SK-MEL-5 (cell line): Measurements from ENCODE around the gene COL16A1. TPM values are rescaled to one million over a fixed set of nuclear protein-coding genes. Genes with fewer than 3 reads are reported as not detected.
"Not testable (repeated sequence)": the region's sequence is repeated elsewhere in the genome, so short reads cannot be mapped to it uniquely, and the experiment has no call there.

Source experiments
- DNase-seq: peaks from one replicate; pipeline ENCODE4 v3.0.0-alpha.2; 2016; ENCODE audit warnings: low read depth, low spot score
- in situ Hi-C: cut with HindIII; loops from 2 replicates; pipeline ENCODE4 v1.10.0; 2016; ENCODE audit warnings: low sequenced_read_pairs, high pct_unique_total_duplicates, low pct_unique_long_range_greater_than_20kb
- total RNA-seq: library from RNA; depleted of rRNA; stranded (reverse); fragments of >200 nt; shearing (Covaris generic); gene quantifications from 2 replicates; pipeline ENCODE4 v1.2.3, GENCODE V29; 2014

Gene COL16A1
- total RNA-seq, 1 experiment from 2014 or later, result 5.6 TPM

DNA sequence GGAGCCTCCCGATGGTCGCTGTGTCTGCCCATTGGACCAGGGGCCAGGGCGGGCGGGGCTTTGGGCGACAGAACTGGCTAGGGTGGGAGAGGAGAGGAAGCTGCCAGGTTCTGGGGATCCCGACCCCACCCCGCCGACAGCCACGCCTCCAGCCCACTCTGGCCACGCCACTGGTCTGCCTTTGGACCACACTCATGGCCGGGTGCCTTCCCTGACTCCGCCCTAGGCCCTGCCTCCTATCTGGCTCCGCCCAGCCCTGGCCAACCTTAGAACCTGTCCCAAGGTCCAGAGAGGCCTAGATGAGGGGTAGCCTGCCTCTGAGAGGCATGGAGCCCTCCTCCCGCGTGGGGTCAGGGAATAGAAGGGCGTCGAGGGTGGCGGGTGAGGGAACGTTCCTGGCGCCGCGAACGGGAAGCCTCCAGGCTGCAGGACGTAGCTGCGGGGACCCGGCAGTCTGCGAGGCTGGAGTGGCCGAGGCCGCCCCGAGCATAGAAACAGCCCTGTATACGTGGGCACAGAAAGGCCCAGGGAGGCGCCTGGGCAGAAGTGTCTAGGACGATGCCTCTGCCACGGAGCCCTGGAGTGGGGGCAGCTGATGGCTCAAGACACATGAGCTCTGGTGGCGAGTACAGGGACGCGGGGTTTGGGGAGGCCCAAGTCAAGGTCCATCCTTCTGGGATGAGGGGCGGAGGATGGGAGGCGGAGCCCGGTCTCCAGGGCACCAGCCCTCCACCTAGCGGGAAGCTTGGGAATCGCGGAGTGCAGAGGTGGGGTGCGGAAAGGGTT, 11.5 kb upstream of the COL16A1 start:
- in situ Hi-C loops, result no loop called here
- DNase-seq, result peak; percentile 89

DNA sequence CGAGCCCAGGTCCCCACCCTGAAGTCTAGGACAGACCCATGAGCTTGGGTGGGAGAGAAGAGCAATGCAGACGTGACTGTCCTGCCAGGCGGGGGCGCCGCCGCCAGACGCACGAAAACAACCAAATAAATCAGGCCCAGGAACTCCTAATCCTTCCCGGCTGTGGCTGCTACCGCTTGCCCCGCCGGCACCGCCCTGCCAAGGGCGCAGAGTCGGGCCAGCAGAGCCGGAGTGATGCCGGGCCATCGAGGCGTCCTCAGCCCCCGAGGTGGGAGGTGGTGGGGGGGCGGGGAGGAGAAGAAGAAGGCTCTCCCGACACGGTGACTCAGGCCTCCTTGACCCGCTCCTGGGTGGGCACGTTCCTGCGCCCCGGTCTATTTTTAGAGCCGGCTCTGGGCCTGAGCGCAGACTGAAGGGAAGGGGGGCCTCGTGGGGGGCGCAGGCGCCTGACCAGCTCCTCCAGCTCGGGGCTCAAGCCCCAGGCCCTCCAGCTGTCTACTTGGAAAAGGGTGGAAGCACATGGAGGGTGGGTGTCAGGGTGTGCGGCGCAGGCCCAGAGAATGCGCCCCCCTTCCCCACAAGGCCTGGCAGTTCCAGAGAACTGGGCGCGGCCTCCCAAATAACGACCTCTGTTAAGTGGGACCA, 10.7 kb upstream of the COL16A1 start:
- in situ Hi-C loops, result no loop called here
- DNase-seq, result peak; percentile 49

DNA sequence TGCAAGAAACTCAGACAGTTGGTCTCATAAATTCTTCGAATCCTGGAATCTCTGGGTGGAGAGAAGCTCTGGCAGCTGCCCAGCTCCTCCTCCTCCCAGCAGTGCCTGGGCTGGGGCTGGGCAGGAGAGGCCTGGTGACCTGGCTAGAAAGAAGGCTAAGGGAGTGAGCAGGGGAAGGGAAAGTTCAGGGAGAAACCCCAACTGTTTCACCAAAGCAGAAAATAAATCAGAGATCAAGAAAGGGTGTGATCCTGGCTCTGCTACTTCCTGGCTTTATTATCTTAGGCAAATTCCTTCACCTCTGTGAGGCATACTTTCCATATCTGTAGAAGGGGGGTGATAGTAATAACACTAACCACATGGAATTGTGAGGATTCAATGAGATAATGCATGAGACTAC, 8.8 kb upstream of the COL16A1 start:
- DNase-seq, result no peak
- in situ Hi-C loops, result no loop called here

- DNase-seq, result no peak
- in situ Hi-C loops, result no loop called here
Measured at GRCh38 chr1:31712068-31712467, 8.3 kb upstream of the COL16A1 start.

- no peak for DNase-seq
- in situ Hi-C loops, result no loop called here
Measured at GRCh38 chr1:31708324-31708723, 4.5 kb upstream of the COL16A1 start.

DNA sequence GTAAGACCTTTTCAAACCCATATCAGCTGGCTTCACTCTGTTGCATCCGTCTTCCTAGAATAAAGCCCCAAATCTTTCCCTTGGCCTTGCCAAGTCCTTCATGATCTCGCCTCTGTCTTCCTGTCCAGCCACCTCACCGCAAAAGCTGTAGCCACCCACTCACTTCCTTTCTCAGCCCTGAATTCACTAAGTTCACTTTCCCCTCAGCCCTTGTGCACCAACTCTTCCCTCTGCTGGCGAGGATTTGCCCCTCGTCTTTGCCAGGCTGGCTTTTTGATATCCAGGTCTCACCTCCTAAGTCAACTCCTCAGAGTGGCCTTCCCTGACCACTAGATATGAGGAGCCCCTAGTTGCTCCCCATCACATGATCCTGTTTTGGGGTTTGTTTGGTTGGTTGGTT, 3.9 kb upstream of the COL16A1 start:
- in situ Hi-C loops, result no loop called here
- peak; percentile 73 for DNase-seq

DNA sequence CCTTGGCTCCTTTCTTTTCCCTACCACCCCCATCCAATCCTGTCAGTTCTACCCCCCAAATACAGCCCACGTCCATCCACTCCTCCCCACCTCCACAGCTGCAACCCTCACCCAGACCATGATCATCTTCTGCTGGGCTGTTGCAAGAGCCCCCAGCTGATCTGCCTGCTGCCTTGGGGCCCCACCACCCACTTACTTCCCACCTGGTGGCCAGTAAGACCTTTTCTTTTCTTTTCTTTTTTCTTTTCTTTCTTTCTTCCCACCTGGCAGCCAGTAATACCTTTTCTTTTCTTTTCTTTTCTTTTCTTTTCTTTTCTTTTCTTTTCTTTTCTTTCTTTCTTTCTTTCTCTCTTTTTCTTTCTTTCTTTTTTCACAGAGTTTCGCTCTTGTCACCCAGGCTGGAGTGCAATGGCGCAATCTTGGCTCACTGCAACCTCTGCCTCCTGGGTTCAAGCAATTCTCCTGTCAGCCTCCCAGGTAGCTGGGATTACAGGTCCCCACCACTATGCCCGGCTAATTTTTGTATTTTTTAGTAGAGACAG, 3.3 kb upstream of the COL16A1 start:
- in situ Hi-C loops, DNase-seq: not testable (repeated sequence)

GRCh38 chr1:31706384-31707058, 2.7 kb upstream of the COL16A1 start:
- in situ Hi-C loops, result no loop called here

DNA sequence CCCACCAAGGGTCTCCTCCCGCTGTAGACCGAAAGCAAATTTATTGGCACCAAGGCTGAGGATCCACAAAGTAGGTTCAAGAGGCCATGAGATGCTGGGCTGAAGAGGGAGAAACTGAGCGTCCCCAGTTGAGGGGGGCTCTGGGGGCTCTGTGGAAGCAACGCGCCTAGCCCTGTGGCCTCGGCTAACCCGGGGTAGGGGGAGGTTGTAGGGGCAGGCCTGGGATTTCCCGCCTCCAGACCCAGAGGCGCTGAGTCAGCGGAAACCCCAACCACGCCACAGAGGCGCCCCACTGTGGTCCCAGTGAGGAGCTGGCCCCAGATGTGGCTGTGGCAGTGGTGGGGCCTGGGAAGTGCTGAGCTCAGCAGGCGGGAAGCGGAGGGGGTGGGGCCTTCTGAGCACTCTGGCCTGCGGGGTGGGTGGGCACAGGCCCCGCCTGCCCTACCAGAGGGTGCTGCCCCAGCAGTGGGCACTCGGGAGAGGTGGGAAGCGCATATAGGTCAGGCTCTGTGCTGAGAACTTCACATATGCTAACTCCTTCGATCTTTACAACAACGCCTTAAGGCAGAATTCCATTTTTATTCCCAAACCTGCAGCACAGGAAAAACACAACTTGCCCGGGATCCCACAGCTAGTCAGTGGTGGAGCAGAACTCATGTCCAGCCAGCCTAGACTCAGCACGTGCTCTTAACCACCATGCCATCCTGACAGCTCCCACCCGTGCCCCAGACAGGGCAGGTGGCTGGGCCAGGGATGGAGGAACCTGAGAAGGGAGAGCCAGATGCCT, 1.5 kb upstream of the COL16A1 start:
- in situ Hi-C loops, result no loop called here
- peak; percentile 33 for DNase-seq

More at GRCh38 chr1:31706384-31707058, 2.7 kb upstream of the COL16A1 start:
- DNase-seq, result no peak

- no peak for DNase-seq
- in situ Hi-C loops, result no loop called here
Measured at GRCh38 chr1:31704271-31705079, 658 bp upstream of the COL16A1 start.

- DNase-seq, result no peak
- in situ Hi-C loops, result no loop called here
Measured at GRCh38 chr1:31702836-31703404, 897 bp downstream of the COL16A1 start.

DNA sequence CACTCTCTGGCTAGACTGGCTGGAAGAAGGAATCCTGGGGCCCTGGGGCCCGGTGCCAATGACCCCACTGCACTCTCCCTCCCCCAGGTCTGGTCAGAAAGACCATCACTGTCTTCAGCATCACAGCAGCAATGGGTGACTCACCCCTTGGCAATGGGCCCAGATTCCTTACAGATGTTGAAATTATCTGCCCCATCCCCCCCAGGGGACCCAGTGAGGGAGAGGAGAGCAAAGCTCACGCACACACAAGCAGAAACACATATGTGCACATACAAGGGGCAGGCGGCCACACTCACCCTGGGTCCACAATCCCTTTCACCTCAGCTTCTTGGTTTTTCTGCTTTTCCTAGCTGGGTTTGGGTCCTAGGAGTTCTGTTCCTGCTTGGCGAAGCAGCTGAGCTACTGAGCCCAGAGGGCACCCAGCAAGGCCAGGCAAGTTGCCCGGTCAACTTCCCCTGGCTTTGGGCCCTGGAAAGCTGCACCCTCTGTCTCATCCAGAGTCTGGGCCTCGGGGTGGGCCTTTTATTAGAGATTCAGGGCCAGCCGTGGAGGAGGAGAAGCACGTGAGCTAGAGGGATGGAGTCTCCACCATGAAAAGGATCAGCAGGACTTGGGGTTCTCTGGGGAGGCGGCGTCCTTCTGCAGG, 2.6 kb downstream of the COL16A1 start:
- DNase-seq, result peak; percentile 90
- in situ Hi-C loops, result no loop called here

GRCh38 chr1:31700468-31701090, 3.2 kb downstream of the COL16A1 start:
- DNase-seq, result no peak
- in situ Hi-C loops, result no loop called here

DNA sequence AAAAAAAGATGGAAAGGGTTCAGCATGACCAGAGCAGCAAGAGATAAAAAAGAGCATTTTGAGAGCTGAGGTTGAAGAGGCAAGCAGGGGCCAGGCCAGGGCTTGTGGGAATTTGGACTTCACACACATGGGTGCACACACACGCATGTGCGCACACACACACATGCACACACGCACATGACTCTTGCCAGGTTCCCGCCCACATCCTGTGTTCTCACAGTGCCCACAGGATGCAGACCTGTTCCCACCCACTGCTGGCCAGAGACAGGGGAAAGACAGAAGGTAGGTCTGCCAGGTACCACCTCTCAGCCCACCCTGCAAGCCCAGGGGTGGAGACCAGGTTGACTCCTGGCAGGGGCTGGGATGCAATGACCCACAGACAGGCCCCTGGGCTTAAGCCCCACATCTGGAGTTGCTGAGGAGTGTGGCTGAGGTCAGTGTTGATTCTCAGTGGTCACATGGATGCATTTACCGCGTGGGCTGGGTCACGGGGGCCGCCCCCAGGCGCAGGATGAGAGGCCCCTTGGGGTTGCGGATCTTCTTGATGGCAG, 4.4 kb downstream of the COL16A1 start:
- DNase-seq, result no peak
- in situ Hi-C loops, result no loop called here

DNA sequence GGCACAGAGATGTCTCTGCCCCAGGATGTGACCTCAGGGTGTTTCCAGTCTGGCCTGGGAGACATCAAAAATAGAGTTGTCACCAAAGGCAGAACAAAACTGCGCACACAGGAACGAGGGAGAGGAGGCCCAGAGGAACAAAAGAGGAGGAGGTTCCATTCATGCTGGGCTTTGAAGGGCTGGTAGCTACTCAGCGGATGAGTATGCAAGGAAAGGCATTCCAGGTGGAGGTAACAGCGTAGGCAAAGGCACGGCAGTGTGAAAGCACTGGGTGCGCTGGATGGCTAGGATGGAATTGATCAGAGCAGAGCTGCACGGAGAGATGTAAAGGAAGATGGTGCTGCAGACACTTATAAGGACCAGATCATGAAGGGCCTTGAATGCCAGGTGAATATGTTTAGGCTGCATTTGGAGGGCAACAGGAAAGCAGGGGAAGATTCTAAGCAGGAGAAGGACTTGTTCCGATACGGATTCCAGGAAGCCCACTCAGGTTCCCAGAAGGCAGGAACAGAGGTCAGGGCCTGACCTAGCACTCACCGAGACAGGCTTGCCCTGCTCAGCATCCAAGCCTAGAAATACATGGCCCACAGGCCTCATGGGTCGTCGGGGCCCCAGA, 6.3 kb downstream of the COL16A1 start:
- no peak for DNase-seq
- in situ Hi-C loops, result no loop called here
